ENCODE results near the gene ATF7IP.

The ATF7IP gene

GRCh38 chr12:14547571-14547970 is 182.1 kb downstream of the ATF7IP start:
- TF ChIP-seq REST (IDR thresholded peaks at IDR 0.05; ENCODE audit: insufficient read depth in 1 of 2, low read depth in 2 of 2, low read length in 2 of 2): no peak
- TF ChIP-seq FOXP2 (optimal IDR thresholded peaks at IDR 0.05; ENCODE audit: borderline replicate concordance, extremely low read depth, extremely low read length, insufficient read depth): no peak
- TF ChIP-seq TAF1 (IDR thresholded peaks at IDR 0.05; ENCODE audit: borderline replicate concordance, insufficient read depth, low read length): no peak
- no peak for TF ChIP-seq SIN3A (IDR thresholded peaks at IDR 0.05; ENCODE audit: borderline replicate concordance, insufficient read depth, low read length)
- TF ChIP-seq POLR2AphosphoS5 (IDR thresholded peaks at IDR 0.05; ENCODE audit: low read depth, low read length): no peak

DNA sequence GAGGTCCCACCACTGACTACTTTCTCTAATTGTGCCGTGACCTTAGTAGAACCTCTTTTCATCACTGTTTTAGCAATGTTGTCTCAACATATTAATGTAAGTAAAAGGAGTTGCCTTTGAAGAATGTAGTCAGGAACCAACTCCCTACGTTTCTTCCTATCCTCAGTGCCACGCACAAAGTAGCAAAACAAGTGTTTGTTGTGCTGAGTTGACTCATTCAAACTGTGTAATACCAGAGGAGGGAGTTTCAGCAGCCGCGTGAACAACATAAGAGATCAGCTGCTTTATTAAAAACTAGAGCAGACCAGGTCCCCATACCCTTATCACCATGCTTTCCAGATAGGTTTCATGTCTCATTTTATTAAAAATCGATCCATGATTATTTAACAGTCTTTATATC is 183.1 kb downstream of the ATF7IP start:
- TF ChIP-seq SIN3A (IDR thresholded peaks at IDR 0.05; ENCODE audit: borderline replicate concordance, insufficient read depth, low read length) (no peak), REST (IDR thresholded peaks at IDR 0.05; ENCODE audit: insufficient read depth in 1 of 2, low read depth in 2 of 2, low read length in 2 of 2) (no peak), TAF1 (IDR thresholded peaks at IDR 0.05; ENCODE audit: borderline replicate concordance, insufficient read depth, low read length) (no peak), POLR2AphosphoS5 (IDR thresholded peaks at IDR 0.05; ENCODE audit: low read depth, low read length) (no peak), FOXP2 (optimal IDR thresholded peaks at IDR 0.05; ENCODE audit: borderline replicate concordance, extremely low read depth, extremely low read length, insufficient read depth) (no peak)
